HUES6 (cell line): ENCODE data around the gene ZDHHC24.

Experiments
- H3K27ac ChIP-seq: 2 replicates; pipeline ENCODE4 v1.7.0; 2013; ENCODE audit warnings: low read depth, mild to moderate bottlenecking, low read length, inconsistent platforms
- H3K27me3 ChIP-seq: 2 replicates; pipeline ENCODE4 v1.6.1; 2013; ENCODE audit warnings: low read length; ENCODE audit not compliant: control insufficient read depth, insufficient read depth
- H3K36me3 ChIP-seq: 2 replicates; pipeline ENCODE4 v1.6.1; 2013; ENCODE audit warnings: low read length; ENCODE audit not compliant: control insufficient read depth, insufficient read depth
- H3K4me1 ChIP-seq: 2 replicates; pipeline ENCODE4 v1.6.1; 2013; ENCODE audit warnings: low read length; ENCODE audit not compliant: control insufficient read depth, insufficient read depth
- H3K4me3 ChIP-seq: 2 replicates; pipeline ENCODE4 v1.5.1; 2013; ENCODE audit warnings: low read depth, low read length
- H3K9ac ChIP-seq: one replicate; pipeline ENCODE4 v1.6.1; 2013; ENCODE audit warnings: mild to moderate bottlenecking, low read length
- H3K9me3 ChIP-seq: 2 replicates; pipeline ENCODE4 v1.6.1; 2013; ENCODE audit warnings: low read depth, low read length; ENCODE audit not compliant: control insufficient read depth, insufficient read depth

Gene ZDHHC24

GRCh38 chr11:66477263-66478201 is 68.3 kb downstream of the ZDHHC24 start:
- H3K27me3 ChIP-seq: no peaks in the 10 kb centered on the region
- no peaks in the 10 kb centered on the region for H3K9me3 ChIP-seq
- no peak overlapping the region for H3K4me3 ChIP-seq
- peaks cover 11% of the 10 kb centered on the region; the same call in 1 of the 2 replicates for H3K4me1 ChIP-seq
- no peak overlapping the region for H3K27ac ChIP-seq
- peaks cover 10% of the 10 kb centered on the region for H3K36me3 ChIP-seq
- H3K9ac ChIP-seq: no peak overlapping the region

GRCh38 chr11:66476841-66477251 is 69.0 kb downstream of the ZDHHC24 start:
- Histone ChIP-seq H3K36me3 (peaks cover 8% of the 10 kb centered on the region), H3K9me3 (no peaks in the 10 kb centered on the region), H3K9ac (no peak overlapping the region), H3K27me3 (no peaks in the 10 kb centered on the region), H3K4me3 (no peak overlapping the region), H3K27ac (no peak overlapping the region), H3K4me1 (peaks cover 11% of the 10 kb centered on the region; the same call in 1 of the 2 replicates)

- peaks cover 8% of the 10 kb centered on the region for H3K36me3 ChIP-seq
- H3K27me3 ChIP-seq: no peaks in the 10 kb centered on the region
- H3K9ac ChIP-seq: no peak overlapping the region
- no peak overlapping the region for H3K4me3 ChIP-seq
- H3K27ac ChIP-seq: no peak overlapping the region
- no peaks in the 10 kb centered on the region for H3K9me3 ChIP-seq
- peaks cover 11% of the 10 kb centered on the region; the same call in 1 of the 2 replicates for H3K4me1 ChIP-seq
Observed at GRCh38 chr11:66476173-66476840, 69.5 kb downstream of the ZDHHC24 start.

GRCh38 chr11:66475349-66476172 is 70.3 kb downstream of the ZDHHC24 start:
- H3K9me3 ChIP-seq: no peaks in the 10 kb centered on the region
- H3K27ac ChIP-seq: no peak overlapping the region
- peaks cover 7% of the 10 kb centered on the region; the same call in 1 of the 2 replicates for H3K4me1 ChIP-seq
- peaks cover 8% of the 10 kb centered on the region for H3K36me3 ChIP-seq
- no peak overlapping the region for H3K9ac ChIP-seq
- H3K27me3 ChIP-seq: no peaks in the 10 kb centered on the region
- no peak overlapping the region for H3K4me3 ChIP-seq

- Histone ChIP-seq H3K9ac (no peak overlapping the region), H3K4me1 (peaks cover 15% of the 10 kb centered on the region; the same call in 1 of the 2 replicates), H3K36me3 (peaks cover 11% of the 10 kb centered on the region), H3K9me3 (no peaks in the 10 kb centered on the region), H3K4me3 (no peak overlapping the region), H3K27me3 (no peaks in the 10 kb centered on the region), H3K27ac (no peak overlapping the region)
Observed at GRCh38 chr11:66473608-66474515, 72.0 kb downstream of the ZDHHC24 start.

GRCh38 chr11:66473167-66473566 is 72.7 kb downstream of the ZDHHC24 start:
- no peaks in the 10 kb centered on the region for H3K27me3 ChIP-seq
- H3K36me3 ChIP-seq: peaks cover 11% of the 10 kb centered on the region
- H3K9me3 ChIP-seq: no peaks in the 10 kb centered on the region
- peaks cover 19% of the 10 kb centered on the region; the same call in 1 of the 2 replicates for H3K4me1 ChIP-seq
- H3K9ac ChIP-seq: no peak overlapping the region
- no peak overlapping the region for H3K4me3 ChIP-seq
- H3K27ac ChIP-seq: no peak overlapping the region

GRCh38 chr11:66472054-66472453 is 73.8 kb downstream of the ZDHHC24 start:
- Histone ChIP-seq H3K4me1 (peaks cover 28% of the 10 kb centered on the region; the same call in 1 of the 2 replicates), H3K9me3 (no peaks in the 10 kb centered on the region), H3K27me3 (no peaks in the 10 kb centered on the region), H3K4me3 (no peak overlapping the region), H3K36me3 (peaks cover 11% of the 10 kb centered on the region), H3K9ac (no peak overlapping the region), H3K27ac (no peak overlapping the region)

GRCh38 chr11:66471142-66471541 is 74.7 kb downstream of the ZDHHC24 start:
- Histone ChIP-seq H3K9me3 (no peaks in the 10 kb centered on the region), H3K4me3 (no peak overlapping the region), H3K27me3 (no peaks in the 10 kb centered on the region), H3K36me3 (peaks cover 11% of the 10 kb centered on the region), H3K27ac (no peak overlapping the region), H3K9ac (no peak overlapping the region), H3K4me1 (peaks cover 23% of the 10 kb centered on the region; the same call in 1 of the 2 replicates)
